Stimulated activated CD8-positive, alpha-beta memory T cell treated with anti-CD3 and anti-CD28 coated beads, Interleukin-7, amount 100 ng/mL, for 24 hours (primary cell): Measurements from ENCODE around the gene ZNF22.
"Not testable (repeated sequence)": the region's sequence is repeated elsewhere in the genome, so short reads cannot be mapped to it uniquely, and the experiment has no call there.

ENCODE experiments used
- DNase-seq: peaks from one replicate; pipeline ENCODE4 v3.0.0-alpha.2; 2020; ENCODE audit warnings: low read depth

ZNF22 gene

DNA sequence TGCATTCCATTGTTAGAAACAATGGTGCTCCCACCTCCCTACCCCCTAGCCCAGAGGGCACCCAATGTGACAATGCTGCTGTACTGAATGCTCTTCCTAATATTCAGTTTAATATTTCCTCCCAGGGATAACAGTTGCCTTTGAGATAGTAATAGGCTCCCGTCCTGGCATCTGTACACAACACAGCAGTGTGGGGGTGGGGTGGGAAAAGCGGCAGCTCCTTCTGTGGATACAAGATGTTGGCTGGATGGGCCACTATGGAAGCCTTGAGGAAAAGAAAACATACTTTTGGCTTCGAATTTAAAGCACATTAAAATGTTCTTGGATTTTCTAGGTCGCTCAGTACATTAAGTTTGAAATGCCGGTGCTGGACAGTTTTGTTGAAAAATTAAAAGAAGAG is 9.2 kb upstream of the ZNF22 start:
- DNase-seq: no peak

DNA sequence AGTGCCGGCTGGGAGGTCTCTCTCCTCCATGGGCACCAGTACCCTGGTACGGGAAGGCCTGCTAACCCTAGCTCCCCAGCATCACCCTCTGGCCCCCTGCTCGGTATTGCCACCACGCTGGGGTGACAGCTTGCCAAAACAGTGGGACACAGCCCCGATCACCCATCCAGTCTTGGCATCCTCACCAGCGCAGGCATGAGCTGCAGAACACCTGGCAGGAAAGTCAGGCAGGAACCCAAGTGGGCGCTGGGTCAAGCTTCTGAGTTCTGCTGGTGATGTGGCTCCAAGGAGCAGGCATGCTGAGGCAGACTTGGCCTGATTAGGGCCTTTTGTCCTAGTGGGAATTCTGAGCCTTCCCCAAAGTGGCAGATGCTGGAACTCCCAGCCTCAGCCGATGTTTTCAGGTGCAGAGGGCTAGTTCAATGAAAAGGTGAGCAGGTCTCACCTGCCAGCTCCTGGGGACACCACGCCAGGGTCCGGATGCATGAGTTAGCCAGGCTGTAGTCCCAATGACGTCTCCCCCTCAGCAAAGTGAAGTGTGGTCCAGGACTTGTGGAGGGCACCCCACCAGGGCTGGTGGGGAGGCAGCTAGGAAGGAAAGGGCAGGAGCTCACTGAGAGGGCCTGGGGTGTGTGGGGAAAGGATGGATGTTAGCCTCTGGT is 8.5 kb upstream of the ZNF22 start:
- DNase-seq: no peak

DNA sequence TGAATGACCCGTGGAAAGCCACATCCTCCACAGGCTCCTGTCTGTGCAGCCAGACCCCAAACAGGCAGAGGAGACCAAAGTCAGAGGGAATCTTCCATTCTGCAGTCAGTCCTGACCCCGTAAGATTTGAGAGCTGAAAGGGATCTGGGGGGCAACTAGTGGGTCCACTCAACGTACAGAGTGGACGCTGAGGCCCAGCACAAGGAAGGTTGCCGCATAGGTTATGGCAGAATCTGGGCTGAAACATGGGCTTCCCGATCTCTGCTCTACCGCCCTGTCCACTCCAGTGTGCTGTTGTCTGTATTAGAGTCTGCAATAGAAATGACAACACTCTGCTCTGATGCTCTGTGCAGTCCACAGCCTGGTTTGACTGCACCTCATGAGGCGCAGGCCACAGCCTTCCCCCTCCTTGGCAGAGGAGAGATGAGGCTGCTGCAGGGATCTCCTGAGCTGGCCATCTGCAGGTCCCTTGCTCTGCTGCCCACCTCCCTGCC is 7.9 kb upstream of the ZNF22 start:
- no peak for DNase-seq

DNA sequence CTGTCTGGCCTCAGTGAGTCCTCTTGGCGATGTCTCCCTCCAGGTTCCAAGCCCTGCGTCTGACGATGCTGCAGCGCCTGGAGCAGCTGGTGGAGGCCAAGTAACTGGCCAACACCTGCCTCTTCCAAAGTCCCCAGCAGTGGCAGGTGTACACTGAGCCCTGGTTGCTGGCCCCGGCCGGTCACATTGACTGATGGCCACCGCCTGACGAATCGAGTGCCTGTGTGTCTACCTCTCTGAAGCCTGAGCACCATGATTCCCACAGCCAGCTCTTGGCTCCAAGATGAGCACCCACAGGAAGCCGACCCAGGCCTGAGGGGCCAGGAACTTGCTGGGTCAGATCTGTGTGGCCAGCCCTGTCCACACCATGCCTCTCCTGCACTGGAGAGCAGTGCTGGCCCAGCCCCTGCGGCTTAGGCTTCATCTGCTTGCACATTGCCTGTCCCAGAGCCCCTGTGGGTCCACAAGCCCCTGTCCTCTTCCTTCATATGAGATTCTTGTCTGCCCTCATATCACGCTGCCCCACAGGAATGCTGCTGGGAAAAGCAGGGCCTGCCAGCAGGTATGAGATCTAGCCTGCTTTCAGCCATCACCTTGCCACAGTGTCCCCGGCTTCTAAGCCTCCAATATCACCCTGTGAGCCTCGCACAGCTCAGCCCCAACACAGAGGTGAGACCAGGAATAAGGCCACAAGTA is 7.3 kb upstream of the ZNF22 start:
- no peak for DNase-seq

DNA sequence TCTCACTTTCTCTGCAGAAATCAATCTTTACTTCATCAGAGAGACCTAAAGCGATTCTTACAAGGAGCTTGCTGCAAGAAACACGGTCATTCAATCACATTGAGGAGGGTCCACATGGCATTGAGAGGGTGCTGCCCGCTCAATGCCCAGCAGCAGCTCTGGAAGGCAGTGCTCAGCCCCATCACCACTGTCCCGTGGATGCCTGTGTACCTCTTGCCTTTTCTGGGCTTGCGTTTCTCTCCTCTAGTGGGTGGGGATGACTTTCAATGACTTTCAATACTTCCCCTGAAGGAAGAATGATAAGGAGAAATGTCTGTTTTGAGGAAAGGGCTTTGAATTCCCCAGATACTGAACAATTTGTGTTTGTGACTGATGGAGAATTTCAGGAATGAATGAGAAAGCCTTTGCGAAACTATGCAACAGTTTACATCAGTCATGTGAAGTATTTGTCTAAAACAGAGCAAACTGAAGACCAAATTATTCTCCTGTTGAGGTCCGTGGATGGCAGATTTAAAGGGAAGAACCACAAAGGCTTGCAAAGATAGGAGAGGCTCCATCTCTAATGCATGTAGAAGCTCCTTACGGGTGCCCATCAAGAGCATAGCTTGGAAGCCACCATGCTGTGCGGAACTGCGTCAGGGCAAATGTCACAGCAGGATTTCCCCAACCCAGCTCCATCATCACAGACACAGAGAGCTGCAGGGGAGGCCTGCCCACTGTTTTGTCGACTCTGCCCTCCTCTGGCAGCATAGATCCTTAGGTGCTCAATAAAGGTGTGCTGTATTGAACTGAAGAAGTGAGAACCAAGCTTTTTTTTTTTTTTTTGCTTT is 6.6 kb upstream of the ZNF22 start:
- no peak for DNase-seq

DNA sequence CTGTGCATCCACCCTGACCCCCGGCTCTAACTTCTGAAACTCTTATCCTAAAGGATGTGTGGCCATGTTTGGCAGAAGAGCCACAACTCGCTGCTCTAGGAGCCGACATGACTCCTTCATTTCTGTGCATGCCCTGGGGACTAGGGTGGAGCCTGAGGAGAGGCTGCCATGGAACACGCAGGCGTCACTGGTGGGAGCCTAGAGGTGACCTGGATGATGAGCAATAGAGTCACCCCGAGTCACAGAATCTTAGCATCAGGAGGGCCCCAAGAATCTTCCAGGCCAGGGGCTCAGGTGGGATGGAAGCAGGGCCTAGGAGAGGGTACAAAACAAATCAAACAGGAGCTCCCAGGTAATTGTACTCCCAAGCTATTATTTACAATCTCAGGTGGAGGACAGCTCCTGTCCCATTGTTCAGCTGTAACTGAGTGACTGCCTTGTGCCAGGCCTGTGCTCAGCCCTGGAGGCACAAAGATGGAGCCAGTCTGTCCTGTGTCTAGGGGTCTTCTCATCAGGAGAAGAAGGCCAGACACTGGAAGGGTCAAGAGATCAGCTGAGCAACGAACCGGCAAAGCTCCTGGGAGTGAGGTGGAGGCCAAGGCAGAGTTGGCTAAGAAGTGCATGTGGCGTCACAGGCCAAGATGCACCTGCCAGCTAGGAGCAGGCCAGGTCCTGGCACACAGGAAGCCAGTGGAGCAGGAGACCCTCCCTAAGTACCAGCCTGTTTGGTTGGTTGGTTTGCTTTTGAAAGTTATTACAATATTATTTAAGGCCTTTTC is 5.8 kb upstream of the ZNF22 start:
- DNase-seq: no peak

DNA sequence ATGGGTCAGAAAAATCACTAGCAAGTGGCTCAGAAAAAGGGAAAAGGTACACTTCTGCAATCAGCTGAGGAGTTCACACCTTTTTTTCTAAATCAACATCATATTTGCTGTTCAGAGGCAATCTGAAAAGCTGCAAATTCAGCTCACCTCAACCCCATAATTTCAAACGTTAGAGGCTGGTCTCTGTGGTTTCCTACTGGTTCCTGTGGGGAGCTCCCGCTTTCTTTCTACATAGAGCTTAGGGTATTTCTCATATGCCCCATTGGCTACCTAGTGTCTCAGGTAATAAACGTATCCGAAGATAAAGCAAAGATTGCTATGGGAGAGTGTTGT is 5.2 kb upstream of the ZNF22 start:
- DNase-seq: no peak

DNA sequence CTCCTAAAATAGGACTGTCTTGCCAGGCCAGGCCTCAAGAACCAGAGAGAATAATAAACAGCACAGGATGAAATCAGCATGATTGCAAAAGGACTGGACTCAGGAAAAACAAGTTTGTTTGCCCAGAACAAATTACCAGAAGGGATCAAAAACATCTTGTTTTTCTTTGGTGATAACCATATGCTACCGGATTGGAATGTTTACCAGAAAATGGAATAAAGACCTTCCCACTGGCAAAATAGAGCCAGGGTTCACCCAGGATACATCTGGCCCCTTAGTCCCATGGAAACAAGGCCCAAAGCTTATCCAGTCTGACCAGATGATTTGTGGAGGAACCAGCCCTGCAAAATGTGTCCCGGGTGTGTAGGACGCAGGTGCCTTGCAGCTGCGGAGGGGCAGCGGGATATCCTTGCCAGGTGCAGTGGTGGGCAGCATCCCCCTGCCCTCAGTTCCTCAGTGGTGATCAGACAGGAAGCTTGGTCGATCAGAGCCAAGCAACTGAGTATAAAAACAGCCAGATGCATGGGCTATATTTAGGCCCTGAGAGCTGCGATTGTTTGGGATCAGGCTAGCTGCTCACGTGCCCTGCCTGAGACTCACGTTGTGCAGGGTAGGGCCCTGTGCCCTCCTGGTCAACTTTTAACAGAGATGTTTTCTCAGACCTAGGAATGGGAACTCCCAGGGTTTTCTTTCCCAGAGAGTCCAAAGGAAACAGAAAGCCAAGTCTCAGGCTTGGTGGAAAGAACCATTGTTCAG is 4.6 kb upstream of the ZNF22 start:
- DNase-seq: no peak

DNA sequence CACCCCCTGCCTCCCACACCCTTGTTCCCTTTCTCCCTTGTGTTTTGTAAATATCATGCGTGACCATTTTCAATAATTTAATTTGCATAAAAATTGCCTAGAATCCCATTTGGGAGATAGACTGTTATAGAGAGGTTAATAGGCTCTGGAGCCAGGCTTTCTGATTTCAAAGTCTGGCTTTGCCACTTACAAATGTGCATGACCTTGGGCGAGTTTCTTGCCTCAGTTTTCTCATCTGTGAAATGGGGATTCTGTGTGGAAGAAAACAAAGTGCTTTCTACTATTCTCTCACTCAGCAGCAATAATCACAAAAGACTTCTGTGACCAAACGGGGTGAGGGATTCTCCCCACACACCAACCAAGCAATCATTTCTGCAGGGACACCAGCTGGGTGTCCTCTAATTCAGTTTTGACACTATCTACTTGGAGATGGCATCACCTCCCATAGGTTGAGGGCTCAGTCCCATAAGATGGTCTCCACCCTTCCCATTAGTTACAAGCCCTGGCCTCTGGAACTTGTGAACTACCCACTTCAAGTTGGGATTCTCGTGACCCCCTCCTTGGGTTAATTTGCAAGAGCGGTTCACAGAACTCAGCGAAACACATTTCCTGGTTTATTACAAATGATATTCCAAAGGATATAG is 3.5 kb upstream of the ZNF22 start:
- DNase-seq: no peak

DNA sequence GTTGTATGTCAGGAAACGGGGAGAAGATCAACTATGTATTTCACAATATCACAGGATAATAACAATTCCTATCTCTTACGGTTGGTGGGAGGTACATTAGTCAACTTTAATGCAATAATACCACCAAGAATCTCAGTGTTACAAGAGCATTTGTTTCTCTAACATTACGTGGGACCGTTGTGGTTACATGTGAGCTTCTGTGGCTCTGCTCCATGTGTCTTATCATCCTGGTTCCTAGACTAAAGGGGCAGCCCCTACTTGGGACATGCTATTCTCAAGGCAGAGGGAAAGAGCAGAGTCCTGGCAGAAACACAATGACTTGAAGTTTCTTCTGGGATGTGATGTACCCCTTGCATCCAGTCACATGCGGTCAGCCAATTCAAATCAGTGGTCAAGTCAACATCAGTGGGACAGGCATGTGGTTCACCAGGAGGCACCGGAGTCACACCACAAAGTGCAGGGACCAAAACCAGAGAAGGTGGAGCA is 2.5 kb upstream of the ZNF22 start:
- DNase-seq: no peak

DNA sequence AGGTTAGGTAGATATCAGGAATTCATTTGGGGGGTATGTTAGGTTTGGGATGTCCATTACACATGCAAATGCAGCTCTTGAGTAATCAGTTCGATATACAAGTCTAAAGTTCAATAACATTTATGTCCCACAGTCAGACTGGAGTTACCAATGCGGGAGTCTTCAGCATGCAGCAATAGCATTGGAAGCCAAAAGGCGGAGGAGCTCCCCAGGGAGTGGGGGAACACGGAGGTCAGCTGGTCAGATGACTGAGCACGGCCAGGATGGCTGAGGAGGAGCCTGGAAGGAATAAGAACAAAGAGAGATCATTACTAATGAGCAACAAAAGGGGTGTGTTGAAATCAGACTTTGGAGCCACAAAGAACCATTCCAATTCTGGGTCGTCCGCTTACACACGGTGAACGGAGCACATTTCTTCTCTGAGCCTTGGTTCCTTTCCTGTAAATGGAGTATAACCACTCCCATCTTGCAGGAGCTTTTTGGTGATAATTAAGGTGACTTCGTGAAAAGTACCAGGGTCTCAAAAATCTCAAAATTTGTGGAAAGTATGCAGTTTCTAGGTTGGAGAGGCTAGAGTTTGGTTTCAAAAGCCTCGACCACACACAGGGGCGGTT is 478 bp upstream of the ZNF22 start:
- no peak for DNase-seq

DNA sequence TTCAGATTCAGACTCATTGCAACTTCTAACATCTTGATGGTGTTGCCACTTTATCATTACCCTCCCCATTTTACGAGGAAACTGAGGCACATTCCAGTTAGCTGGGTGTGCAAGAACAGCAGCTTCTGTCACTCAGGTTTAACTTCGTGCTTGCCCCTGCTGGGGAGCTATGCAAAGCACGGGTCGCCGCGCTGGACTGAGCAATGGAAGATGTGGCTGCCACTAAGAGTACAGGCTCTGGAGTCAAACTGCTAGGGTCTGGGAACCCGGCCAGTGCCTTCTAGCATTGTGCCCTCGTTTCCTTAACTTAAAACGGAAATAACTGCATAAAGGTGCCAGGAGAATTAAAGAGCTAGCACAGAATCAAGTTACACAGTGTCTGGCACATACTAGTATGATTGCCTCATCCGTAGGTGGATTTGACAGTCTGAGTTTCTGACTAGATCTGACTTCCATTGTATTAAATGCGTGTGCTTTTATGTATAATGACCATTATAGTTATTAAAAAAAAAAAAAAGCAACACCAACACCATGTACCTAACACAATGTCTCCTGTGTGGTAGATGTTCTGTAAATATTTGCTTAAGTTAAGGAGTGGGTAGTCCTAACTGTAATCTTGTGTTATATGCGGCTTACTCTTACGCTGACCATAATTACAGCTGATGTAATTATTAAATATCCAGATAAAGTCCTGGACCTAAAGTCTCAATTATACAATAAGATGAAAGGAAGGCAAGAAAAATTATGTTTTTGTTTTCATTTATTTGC is 842 bp downstream of the ZNF22 start:
- DNase-seq: peak; percentile 9

DNA sequence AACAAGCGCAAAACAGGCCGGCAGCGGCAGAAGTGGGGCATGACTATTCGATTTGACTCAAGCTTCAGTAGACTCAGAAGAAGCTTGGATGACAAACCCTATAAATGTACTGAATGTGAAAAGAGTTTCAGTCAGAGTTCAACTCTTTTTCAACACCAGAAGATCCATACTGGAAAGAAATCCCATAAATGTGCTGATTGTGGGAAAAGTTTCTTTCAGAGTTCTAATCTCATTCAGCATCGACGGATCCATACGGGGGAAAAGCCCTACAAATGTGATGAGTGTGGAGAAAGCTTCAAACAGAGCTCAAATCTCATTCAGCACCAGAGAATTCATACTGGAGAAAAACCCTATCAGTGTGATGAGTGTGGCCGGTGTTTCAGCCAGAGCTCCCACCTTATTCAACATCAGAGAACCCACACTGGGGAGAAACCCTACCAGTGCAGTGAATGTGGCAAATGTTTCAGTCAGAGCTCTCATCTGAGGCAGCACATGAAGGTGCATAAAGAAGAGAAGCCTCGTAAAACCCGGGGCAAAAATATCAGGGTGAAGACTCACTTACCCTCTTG is 2.8 kb downstream of the ZNF22 start:
- DNase-seq: no peak

DNA sequence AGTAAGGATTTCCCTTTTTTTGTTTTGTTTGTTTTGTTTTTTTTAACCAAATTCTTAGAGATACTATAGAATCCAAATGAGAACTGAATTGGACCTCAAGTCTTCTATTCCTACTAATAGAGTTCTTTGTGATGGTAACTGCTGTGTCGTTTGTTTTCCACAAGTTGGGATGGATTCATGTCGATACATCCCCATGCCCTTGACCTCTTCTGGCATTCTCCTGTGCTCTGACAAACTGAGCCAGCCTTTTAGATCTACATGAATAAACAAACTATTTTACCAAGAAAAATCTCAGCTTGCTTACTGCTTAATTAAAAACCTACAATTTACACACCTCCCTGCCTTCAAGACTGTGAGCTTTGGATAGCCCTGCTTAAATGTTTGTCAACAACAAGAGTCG is 3.9 kb downstream of the ZNF22 start:
- DNase-seq: no peak

DNA sequence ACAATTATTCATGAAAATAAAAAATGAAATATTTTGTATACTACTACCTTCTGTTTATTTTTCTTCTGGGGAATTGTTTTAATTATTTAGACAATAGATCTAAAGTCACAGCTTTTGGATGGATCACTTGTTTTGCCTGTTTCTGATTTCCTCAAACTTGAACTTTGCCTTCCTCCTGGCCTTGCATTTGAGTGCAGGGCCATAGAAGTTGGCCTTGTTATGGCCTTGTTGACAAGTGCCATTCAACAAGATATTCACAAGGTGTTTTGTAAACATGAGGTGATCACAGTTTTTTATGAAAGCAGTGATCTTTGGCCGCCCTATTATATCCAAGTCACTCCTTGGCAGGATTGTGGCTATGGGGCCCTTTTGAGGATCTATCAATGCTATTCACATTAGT is 4.6 kb downstream of the ZNF22 start:
- no peak for DNase-seq

DNA sequence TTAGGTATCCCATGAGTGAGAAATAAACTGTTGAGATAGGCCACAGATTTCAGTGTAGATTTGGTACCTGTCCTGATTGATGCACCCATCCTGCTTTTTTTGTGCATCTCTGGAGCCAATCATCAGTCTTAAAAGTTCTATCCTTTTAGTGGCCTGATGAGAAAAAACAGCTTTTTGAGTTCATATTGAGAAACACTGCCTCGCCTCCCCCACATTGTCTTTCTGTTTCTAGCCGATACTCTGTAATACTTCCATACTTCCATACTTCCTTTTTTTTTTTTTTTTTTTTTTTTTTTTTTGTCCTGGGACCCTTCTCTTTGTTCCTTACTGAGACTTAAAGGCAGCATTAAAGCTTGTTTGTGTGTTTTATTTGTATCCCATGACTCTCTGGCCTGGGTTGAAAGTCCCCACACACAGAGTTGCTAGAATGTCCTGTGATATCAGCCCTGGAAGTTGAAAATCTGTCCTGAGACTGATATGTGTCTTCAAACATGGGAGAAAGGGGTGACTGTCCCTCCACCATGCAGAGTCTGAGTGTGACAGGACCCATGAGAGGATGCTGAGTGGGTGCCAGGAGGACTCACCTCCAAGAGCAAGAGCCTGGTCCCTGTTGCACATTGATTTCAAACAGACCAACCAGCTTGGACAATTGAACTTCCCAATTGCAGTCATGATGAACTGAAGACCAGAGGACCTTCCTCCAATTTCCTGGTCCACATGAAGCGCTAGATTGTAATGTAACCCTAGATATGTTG is 5.7 kb downstream of the ZNF22 start:
- no peak for DNase-seq

DNA sequence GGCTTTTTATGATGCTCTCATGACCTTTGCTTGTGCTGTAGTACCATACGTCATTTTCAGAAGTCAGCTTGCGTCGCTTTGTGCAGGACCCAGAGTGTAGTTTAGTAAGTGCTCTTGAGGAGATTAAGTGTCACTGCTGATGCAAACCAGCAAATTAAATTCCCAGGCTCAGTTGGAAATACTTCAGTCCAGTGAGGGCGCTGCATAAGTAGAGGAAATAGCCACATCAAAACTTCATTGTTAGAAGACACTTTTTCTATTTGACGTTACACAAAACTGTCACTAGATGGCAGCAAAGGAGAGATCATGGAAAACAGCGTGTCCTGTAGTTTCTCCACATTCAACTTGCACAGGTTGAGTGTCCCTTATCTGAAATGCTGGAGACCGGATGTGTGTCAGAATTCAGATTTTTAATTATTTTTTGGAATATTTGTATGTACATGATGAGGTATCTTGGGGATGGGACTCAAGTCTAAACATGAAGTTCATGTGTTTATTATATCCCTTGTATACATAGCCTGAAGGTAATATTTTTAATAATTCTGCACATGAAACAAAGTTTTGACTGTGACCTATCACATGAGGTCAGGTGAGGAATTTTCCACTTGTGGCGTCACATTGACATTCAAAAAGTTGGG is 7.9 kb downstream of the ZNF22 start:
- DNase-seq: no peak

DNA sequence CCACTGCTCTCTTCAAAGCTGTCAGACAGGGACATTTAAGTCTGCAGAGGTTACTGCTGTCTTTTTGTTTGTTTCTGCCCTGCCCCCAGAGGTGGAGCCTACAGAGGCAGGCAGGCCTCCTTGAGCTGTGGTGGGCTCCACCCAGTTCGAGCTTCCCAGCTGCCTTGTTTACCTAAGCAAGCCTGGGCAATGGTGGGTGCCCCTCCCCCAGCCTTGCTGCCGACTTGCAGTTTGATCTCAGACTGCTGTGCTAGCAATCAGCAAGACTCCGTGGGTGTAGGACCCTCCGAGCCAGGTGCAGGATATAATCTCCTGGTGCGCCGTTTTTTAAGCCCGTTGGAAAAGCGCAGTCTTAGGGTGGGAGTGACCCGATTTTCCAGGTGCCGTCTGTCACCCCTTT is 13.8 kb downstream of the ZNF22 start:
- not testable (repeated sequence) for DNase-seq
